GM21786 (cell line): ENCODE data around the gene DTNB.

ENCODE experiments used
- ATAC-seq: cut with Tn5 transposase; IDR thresholded peaks from one replicate; pipeline ENCODE4 v1.9.1; 2021; ENCODE audit not compliant: unreplicated experiment

DTNB gene

DNA sequence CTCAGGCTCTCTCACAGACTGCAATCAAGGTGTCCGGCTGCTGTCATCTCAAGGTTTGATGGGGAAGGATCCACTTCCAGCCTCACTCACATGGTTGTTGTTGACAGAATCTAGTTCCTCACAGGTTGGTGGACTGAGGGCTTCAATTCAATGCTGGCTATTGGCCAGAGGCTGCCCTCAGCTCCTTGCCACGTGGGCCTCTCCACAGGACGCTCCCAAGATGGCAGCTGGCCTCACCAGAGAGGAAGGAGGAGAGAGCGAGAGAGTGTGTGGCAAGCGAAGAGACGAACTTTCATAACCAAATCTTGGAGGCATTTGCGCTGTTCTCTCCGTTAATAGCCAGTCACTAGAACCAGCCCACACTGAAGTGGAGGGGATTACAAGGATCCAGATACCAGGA, 318.1 kb downstream of the DTNB start:
- no peak for ATAC-seq

DNA sequence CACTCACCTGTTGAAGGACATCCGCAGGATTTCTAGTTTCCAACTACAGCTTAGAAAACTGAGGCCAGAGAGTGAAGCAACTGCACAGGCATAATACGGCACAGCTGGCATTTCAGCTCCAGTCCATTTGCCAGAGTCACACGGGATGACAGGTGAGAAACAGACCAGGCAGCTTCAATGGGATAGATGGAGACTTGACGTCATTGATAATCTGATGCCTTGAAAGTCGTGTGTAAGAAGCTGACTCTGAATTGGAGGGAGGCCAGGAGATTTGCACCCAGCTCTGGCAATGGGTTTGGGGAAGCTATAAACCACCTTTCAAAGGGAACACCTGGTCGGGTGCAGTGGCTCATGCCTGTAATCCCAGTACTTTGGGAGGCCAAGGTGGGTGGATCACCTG, 319.3 kb downstream of the DTNB start:
- no peak for ATAC-seq

DNA sequence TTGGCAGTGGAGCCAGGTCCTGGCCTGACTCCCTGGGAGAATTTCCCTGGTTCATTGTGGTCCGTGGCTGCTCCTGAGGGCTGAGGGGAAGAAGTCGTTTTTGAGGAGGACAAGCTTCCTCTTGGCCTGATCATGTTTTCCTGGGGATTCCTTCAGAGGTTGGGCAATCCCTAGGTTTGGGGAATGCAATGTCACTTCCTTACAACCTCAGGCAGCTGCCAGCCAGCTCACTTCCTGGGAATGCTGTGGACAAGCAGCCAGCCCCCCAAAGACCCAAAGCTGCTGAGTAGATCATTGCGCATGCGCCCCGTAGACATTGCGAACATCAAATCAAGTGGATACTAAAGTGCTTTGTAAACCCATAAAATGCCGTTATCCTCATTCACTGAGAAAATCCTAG, 324.0 kb downstream of the DTNB start:
- ATAC-seq = no peak

DNA sequence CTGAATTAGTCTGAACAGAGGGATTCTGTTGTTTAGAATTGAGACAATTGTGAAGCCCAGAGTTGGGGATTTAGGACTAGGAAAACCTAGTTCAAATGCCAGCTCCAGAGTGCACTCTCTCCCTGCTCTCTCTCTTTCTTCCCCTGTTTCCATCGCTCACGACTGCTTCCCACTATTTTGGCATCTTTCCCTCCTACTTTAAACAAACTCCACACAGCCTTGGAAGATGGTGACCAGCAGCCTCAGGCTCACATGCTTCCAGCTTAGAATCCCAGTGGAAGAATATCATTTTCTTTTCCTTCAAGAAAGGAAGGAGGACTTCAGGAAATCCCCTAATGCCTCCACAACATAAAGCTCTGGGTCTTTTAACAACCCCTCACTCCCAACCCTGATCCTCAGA, 325.5 kb downstream of the DTNB start:
- no peak for ATAC-seq

DNA sequence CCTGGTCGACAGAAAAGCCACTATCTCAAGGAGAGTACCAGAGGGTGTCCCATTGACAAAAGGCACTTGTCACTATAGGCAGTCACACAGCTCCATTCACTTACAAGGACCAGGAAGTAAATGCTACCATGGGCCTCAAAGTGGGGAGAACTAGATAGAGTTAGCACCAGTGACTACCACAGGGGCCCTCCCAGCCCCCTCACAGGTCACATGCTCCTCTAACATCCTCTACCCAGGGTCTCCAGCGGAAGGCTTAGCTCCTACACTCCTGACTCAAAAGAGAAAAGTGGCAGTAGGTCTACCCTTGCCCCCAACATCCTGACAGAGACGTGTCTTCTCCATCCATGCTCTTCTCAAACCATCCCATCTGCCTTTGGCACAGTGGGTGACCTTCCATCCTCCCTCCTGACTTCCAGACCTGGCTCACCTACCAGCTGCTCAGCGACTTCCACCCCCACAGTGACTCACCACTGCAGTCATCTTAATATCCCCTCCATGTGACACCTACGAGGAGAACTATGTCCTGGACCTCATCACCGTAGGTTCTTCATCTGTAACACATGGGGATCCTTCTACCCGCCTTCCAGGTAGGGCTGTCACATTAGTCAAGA, 326.1 kb downstream of the DTNB start:
- ATAC-seq = no peak

DNA sequence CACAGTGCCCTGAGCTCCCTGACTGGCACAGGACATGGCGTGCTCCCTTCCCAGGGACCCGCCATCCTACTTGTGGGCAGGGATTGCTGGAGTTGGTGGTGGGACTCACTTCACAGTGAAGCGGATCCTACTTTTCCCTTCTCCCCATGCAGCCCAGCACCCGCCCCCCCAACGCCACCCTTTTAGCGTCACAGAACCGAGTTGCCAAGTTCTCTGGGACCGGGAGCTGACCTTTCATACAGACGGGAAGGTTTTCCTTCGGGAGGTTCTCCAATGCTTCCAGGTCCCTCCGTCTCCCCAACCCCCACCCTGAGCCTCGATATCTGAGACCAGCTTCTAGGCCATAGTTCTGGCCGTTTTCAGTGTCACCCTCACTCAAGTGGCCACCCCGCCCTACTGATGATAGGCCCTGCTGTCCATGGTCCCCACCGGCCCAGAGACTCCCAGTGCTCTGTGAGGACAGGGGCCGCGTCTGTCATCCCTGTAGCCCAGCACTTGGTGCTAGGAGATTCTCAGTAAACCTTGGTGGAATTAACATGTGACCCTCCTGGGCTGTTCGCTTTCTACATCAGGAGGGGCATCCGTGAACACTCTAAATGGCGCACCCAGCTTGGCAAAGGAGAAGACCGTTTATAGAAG, 330.1 kb downstream of the DTNB start:
- ATAC-seq = no peak

DNA sequence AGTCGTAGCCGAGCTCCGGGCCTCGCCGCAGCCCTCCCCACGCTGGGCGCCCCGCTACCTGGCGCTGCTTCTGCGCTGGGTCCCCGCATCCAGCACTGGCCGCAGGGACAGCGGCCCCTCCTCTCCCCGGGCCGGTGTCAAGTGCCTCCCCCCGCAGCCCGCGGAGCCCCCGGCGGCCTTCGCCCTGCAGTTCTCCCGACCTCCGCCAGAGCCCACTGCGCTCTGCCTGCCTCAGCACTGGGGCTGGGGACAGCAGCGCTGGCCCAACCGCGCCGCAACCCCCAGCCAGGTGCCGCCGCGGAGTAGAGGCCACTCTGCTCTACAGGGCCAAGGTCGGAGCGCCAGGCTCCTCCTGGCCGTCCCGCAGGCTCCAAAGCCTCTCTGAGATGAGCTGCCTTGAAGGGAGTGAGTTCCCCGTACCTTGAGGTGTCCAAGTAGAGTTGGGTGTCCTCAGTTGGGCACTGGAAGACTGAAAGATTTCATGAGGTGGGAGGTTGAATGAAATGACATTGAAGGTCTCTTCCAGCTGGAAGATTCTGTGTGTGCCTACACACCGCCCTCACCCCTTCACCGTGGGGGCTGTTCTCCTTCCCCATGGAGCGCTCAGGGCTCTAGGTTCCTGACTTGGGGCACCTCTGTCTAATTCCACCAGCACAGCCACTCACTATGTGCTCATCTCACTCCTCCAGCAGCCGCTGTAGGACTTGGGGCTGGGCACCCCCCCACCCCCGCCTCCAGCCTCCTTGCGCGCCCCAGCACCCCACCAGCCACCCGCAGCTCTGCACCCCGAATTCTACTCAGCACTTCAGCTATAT, 330.8 kb downstream of the DTNB start:
- ATAC-seq = peak; percentile 76

DNA sequence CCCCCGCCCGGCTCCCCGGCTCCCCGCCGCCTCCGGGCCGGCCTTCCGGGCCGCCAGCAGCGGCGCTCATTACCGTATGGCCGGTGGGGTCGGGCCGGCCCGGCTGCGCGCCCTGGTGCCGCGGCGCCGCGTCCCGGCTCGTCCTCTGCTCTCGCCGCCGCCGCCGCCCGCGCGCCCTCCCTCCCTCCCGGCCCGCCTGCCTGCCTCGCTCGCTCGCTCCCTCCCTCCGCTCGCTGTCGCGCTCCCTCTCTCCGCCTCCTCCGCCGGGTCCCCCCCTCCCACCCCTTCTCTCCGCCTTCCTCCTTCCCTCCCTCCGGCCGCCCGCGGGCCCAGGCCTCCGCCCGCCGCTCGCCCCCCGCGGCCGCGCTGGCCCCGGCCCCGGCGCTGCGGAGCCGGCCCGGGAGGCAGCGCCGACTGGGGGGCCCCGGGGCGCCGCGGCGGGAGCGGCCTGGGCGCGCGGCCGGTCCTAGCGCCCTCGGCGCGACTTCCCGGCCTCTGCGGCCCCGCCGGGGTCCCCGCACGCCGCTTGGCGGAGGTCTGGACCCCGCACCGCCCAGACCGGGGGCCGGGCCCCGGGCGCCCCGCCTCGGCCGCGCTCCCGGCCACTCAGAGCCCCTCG, 331.5 kb downstream of the DTNB start, which contains the start of gene DNMT3A:
TSS of gene DNMT3A (minus strand) at position 173 of the 619 bp plus-strand sequence. CDS start 27,941 bp downstream, outside the sequence.
- ATAC-seq = peak; percentile 18

DNA sequence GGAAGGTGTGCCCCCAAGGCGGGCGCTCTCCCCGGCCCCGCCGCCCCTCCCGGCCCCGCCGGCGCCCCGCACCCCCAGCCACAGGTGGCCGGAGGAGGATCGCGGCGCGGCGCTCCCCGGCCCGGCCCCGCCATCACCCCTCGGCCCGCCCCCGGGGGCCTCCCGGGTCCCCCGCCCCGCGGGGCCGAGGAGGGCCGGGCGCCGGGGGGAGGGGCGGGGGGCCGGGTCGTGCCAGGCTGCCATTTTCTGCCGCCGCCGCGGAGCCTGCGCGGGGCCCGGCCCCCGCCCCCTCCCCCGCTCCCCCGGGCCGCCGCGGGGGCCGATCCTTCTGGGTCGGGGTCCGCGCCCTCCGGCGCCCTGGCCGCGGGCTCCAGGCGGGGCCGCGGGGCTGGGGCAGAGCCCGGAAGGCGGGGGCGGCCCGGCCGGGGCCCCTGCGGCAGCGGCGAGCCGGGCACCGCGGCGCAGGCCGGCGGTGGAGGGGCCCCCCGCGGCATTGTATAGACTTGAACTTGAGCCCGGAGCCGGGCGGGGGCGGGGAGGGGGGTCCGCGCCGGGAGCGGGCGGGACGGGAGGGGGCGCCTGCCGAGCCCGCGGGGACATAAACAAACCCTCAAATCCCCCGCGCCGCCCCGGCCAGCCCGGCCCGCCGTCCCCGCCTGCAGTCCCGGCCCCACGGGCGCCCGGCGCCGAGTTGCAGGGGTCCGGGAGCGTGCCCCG, 332.2 kb downstream of the DTNB start:
- no peak for ATAC-seq

DNA sequence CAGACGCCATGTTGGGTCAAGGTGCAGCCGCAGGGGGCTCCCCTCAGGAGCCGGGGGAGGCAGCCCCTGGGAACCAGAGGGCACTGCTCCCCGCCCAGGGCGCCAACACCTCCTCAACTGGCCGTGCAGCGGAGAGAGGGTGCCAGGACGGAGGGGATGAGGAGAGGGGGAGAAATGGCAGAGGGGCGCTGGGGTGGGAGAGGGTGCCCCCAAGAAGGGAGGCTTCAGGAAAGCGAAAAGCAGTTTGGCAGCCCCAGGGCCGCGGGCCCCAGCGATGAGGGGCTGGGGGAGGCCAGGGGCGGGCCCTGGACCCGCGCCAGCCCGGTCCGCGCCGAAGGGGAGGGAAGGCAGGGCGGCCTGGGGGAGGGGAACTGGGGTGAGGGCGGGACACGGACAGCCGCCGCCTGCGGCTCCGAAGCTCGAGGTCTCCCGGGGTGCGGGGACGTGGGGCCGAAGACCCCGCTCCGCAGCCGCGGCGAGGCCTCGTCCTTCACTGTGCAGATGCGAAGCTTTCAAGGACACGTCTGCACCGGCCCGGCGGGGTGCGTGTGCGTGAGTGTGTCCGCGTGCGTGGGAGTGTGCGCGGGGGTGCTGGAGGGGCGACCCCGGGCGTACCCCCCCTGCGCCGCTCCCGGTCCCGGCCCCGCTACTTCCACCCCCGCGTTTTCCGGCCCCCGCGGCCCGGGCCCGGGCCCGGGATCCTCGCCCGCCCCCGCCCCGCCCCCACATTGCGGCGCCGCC, 333.0 kb downstream of the DTNB start:
- no peak for ATAC-seq

DNA sequence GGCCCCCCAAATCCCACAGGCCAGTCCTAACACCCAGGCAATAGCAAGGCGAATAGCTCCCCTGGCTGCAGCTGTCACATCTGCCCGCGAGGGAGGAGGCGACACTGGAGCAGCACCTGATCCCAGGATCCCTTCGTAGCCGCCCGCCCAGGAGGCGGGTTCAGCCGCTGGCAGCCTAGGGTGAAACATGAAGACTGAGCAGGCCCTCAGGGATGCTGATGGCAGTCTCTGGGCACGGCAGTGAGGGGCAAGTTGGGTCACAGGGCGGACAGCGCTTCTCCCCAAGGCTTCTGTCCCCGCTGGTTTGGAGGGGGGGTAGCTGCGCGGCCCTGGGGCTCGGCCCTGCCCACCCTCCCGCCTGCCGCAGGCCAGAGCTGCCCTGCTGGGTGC, 333.6 kb downstream of the DTNB start:
- ATAC-seq = no peak

DNA sequence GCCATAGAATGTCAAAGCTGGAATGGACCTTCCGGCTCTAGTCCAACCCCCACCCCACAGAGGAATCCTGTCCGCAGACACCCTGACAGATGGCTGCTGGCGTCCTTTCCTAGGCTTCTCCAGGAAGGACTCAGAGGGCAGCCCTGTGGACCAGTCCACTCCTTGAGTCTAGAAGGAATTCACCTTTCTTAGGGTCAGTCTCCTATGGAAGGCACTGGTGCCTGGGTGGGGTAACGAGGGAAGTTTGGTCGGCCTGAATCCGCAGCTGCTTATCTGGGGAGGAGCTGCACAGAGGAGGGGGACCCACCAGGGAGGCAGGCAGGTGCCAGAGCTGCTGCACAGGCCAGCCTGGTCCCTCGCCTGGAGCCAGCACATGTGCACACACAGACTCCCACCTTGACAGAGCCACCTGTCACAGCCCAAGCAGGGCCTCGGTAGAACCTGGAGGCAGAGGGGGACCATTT, 334.1 kb downstream of the DTNB start:
- ATAC-seq = no peak

DNA sequence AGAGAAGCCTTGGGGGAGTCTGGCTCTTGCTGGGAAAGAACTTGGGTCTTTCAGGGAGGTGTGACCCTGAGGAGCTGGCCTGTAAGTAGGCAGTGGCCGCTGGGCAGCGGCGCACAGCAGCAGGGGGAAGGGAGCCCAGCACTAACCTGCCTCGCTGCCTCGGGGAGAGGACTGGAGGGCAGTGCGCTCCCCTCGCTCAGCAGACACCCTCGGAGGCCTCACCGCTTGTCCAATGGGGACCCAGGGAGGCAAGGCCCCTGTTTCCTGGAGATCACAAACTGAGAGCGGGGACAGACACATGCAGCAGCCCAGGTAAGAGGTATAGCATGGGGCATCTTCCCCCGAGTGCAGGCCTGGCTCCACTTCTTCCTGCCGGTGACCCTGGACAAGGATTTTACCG, 335.0 kb downstream of the DTNB start:
- no peak for ATAC-seq

DNA sequence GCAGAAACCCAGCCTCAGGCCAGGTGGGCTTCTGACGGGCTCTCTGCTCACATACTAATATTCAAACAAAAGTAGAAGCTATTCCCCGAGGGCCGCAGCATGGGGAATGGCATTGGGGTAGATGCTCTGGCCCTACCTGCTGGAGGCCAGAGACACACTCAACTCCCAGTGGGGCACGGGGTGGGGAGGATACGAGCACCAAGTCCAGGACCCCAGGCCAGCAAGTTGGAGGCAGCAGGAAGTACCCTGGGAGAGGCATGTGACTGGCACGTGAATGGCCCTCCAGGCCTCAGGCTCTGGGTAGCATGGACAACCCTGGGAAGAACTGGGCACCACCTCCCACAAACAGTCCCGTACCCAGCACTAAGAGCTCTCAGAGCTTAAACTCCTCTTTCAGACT, 335.5 kb downstream of the DTNB start:
- no peak for ATAC-seq

DNA sequence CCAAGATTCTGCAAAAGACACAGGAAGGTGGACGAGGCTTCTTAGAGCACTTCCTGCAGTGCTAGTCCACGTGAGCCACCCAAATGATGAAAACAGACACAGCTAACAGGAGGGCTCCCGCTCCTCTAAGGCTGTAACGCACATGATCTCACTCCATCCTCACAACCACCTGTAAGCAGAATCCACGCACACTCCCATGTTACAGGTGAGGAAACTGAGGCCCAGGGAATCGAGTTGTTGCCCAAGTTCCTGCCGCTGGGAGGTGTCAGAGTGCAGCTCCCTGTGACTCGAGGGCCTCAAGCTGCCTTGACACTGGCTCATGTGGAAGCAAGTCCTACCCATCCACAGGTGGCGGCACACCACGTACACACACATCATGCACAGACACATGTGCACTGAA, 336.1 kb downstream of the DTNB start:
- no peak for ATAC-seq

DNA sequence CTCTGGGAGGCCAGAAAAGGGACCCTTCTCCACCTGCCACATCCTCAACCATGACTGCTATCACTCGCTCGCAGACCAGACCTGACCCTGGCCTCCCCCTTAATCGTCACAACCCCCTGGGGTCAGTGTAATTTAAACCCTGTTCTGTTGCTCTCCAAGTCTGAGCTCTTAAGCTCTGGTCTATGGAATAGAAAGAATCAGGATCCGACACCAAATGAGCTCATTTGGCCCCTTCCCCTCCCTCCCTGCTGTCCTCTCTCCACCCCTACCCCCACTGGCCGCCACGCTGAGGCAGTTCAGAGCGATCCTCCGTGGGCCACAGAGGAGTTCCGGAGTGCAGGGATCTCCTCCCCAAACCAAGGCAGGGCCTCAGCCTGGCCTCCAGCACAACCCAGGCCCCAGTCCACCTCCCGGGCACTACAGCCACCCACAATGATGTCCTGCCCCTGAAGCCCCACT, 337.0 kb downstream of the DTNB start:
- no peak for ATAC-seq

DNA sequence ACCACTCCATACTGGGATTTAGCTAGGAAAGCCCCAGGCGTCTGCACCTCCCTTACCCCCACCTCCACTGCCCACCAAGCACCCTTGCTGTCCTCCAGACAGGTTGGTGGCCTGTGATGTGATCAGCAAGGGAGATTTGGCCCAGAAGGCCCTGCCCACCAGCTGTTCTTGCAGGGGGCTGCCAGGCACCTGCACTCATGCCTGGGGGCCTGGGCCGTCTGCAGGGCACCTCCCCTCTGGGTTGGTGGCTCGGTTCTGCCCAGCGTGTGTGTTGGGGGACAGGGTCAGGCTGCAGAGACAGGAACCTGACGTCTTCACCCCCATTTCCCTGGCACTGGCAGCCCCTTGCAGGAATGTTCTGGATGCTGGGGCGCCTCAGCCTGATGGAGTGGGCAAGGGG, 337.4 kb downstream of the DTNB start:
- ATAC-seq = no peak

DNA sequence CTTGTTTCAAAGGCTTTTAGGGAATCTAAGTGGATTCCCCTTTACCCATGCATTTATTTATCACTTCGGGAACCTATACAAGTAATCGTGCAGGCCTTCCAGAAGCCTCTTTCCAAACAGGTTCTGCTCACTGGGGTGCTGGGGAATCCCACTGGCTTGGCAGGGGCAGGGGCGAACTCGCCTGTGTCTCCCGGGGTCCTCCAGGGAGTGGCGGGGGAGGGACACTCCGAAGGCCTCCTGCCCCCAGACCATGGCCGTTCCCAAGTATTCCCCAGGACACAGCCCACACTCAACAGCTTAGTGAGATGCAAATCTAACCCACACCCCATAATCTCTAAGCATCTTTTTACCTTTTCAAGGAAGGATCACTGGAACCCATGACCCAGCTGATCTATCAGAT, 338.2 kb downstream of the DTNB start:
- no peak for ATAC-seq

DNA sequence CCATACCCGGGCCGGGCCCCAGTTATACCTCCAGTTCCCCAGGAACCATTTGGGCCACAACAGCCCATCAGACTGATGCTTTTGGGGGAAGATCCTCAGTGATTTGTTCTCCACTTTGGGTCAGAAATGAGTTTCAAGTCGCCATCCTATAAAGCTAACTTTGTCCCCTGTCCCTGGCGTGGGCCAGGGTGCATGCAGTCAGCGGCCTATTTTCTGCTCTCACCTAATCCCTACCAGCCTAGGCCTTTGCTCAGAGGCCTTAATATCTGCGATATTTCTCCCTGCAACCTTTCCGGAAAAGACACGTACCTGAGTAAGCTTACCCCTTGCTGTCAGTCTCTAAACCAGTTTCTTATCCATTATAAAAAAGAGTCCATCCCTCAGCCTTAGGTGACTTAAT, 338.9 kb downstream of the DTNB start:
- ATAC-seq = no peak

DNA sequence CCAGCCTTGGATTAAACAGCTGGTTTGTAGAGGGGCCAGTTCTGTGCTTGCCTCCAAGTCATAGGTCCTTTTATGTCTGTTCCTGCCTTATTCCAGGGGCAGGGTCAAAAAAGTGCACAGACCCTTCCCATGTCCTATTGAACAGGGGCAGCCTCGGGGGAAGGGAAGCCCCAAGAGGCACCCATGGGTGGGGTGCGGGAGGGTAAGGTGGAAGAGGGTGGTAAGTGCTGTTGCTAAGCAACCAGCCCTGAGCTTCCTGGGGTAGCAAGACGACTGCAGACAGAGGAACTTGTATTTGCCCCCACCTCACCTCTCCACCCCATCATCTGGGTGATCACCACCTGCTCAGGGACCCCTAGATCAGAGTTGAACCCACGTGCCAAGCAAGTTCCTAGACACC, 339.4 kb downstream of the DTNB start:
- ATAC-seq = no peak
